ENCODE data around the gene CYP2D6.

The CYP2D6 gene

GRCh38 chr22:42171946-42172719 lies 41.5 kb upstream of the CYP2D6 start:
- no peaks in the 10 kb centered on the region for H3K27me3 ChIP-seq (ENCODE audit: insufficient read depth, low read depth)
- H2AFZ ChIP-seq (ENCODE audit: low read depth): no peak overlapping the region
- H3K27ac ChIP-seq: no peak overlapping the region
- no peak overlapping the region for H3K9ac ChIP-seq
- no peak for TF ChIP-seq CTCF (conservative IDR thresholded peaks at IDR 0.05; ENCODE audit: low read depth, low read length)
- H3K4me1 ChIP-seq (ENCODE audit: low read depth, poor library complexity, severe bottlenecking): peaks cover 33% of the 10 kb centered on the region
- H3K4me3 ChIP-seq (IDR thresholded peaks at IDR 0.05; ENCODE audit: insufficient read depth, low read depth, low read length): no peak overlapping the region
- H3K36me3 ChIP-seq (ENCODE audit: insufficient read depth): no peaks in the 10 kb centered on the region
- H3K79me2 ChIP-seq (ENCODE audit: insufficient read depth, low read depth): peaks cover 18% of the 10 kb centered on the region; the same call in 1 of the 2 replicates
- H3K4me2 ChIP-seq: no peak overlapping the region
- H4K20me1 ChIP-seq (ENCODE audit: insufficient read depth): 0 out of 2 replicates have a peak, but pooled peaks cover 4% of the 10 kb centered on the region

- H3K4me3 ChIP-seq (IDR thresholded peaks at IDR 0.05; ENCODE audit: insufficient read depth, low read depth, low read length): no peak overlapping the region
- no peaks in the 10 kb centered on the region for H3K27me3 ChIP-seq (ENCODE audit: insufficient read depth, low read depth)
- H3K36me3 ChIP-seq (ENCODE audit: insufficient read depth): no peaks in the 10 kb centered on the region
- H3K4me2 ChIP-seq: no peak overlapping the region
- no peak overlapping the region for H3K9ac ChIP-seq
- H3K4me1 ChIP-seq (ENCODE audit: low read depth, poor library complexity, severe bottlenecking): peaks cover 33% of the 10 kb centered on the region
- H4K20me1 ChIP-seq (ENCODE audit: insufficient read depth): 0 out of 2 replicates have a peak, but pooled peaks cover 4% of the 10 kb centered on the region
- TF ChIP-seq CTCF (conservative IDR thresholded peaks at IDR 0.05; ENCODE audit: low read depth, low read length): no peak
- H2AFZ ChIP-seq (ENCODE audit: low read depth): no peak overlapping the region
- no peak overlapping the region for H3K27ac ChIP-seq
- peaks cover 18% of the 10 kb centered on the region; the same call in 1 of the 2 replicates for H3K79me2 ChIP-seq (ENCODE audit: insufficient read depth, low read depth)
Observed at GRCh38 chr22:42171417-42171816, 40.8 kb upstream of the CYP2D6 start.

- no peak overlapping the region for H2AFZ ChIP-seq (ENCODE audit: low read depth)
- H3K79me2 ChIP-seq (ENCODE audit: insufficient read depth, low read depth): peaks cover 18% of the 10 kb centered on the region; the same call in 1 of the 2 replicates
- H3K36me3 ChIP-seq (ENCODE audit: insufficient read depth): no peaks in the 10 kb centered on the region
- H3K4me1 ChIP-seq (ENCODE audit: low read depth, poor library complexity, severe bottlenecking): peaks cover 33% of the 10 kb centered on the region
- no peak overlapping the region for H3K4me2 ChIP-seq
- no peak for TF ChIP-seq CTCF (conservative IDR thresholded peaks at IDR 0.05; ENCODE audit: low read depth, low read length)
- H3K4me3 ChIP-seq (IDR thresholded peaks at IDR 0.05; ENCODE audit: insufficient read depth, low read depth, low read length): no peak overlapping the region
- H3K27me3 ChIP-seq (ENCODE audit: insufficient read depth, low read depth): no peaks in the 10 kb centered on the region
- no peak overlapping the region for H3K9ac ChIP-seq
- 0 out of 2 replicates have a peak, but pooled peaks cover 4% of the 10 kb centered on the region for H4K20me1 ChIP-seq (ENCODE audit: insufficient read depth)
- no peak overlapping the region for H3K27ac ChIP-seq
Observed at GRCh38 chr22:42170946-42171345, 40.3 kb upstream of the CYP2D6 start.

GRCh38 chr22:42169055-42169469 lies 38.5 kb upstream of the CYP2D6 start:
- Histone ChIP-seq H2AFZ (ENCODE audit: low read depth) (no peak overlapping the region), H3K4me2 (no peak overlapping the region), H3K79me2 (ENCODE audit: insufficient read depth, low read depth) (peaks cover 13% of the 10 kb centered on the region; the same call in 1 of the 2 replicates), H3K9ac (no peak overlapping the region), H3K27ac (no peak overlapping the region), H4K20me1 (ENCODE audit: insufficient read depth) (0 out of 2 replicates have a peak, but pooled peaks cover 4% of the 10 kb centered on the region), H3K36me3 (ENCODE audit: insufficient read depth) (no peaks in the 10 kb centered on the region), H3K27me3 (ENCODE audit: insufficient read depth, low read depth) (no peaks in the 10 kb centered on the region), H3K4me3 (IDR thresholded peaks at IDR 0.05; ENCODE audit: insufficient read depth, low read depth, low read length) (no peak overlapping the region), H3K4me1 (ENCODE audit: low read depth, poor library complexity, severe bottlenecking) (peaks cover 19% of the 10 kb centered on the region)
- peak; percentile 80 for TF ChIP-seq CTCF (conservative IDR thresholded peaks at IDR 0.05; ENCODE audit: low read depth, low read length)

Data from KMS-11 (cell line).